ENCODE measurements around the gene ALDH1B1.

ALDH1B1 gene

GRCh38 chr9:38423973-38424843 is 31.7 kb downstream of the ALDH1B1 start, which contains the start of gene IGFBPL1:
IGFBPL1 (minus strand) TSS chr9:38424454; CDS start chr9:38424424, 30 bp downstream.
- no peaks in the 10 kb centered on the region for H3K27me3 ChIP-seq (ENCODE audit: insufficient read depth, low read length, poor library complexity)
- ATAC-seq (ENCODE audit: insufficient read depth, low read depth) (no peak), DNase-seq (no peak)
- no peaks in the 10 kb centered on the region for H3K9me3 ChIP-seq (ENCODE audit: insufficient read depth, low read length, severe bottlenecking)
- H3K4me2 ChIP-seq (ENCODE audit: insufficient read depth, low read length): no peak within 1 kb of the TSS
- H3K27ac ChIP-seq (ENCODE audit: low read length): no peak within 1 kb of the TSS
- H3K4me1 ChIP-seq (ENCODE audit: insufficient read depth, low read length): no peaks in the 10 kb centered on the region
- H3K4me3 ChIP-seq (ENCODE audit: low read depth in 1 of 2, low read length in 2 of 2): no peak within 1 kb of the TSS
- no peaks in the 10 kb centered on the region for H3K79me2 ChIP-seq (ENCODE audit: insufficient read depth, low read length)
- H3K36me3 ChIP-seq (ENCODE audit: insufficient read depth, low read length): no peaks in the 10 kb centered on the region
- H3K9ac ChIP-seq (ENCODE audit: low read depth, low read length): no peak within 1 kb of the TSS
- H4K20me1 ChIP-seq (ENCODE audit: insufficient read depth, low read length): no peaks in the 10 kb centered on the region
- H2AFZ ChIP-seq (ENCODE audit: low read depth, low read length): no peak within 1 kb of the TSS
- no peak for TF ChIP-seq CTCF (IDR thresholded peaks at IDR 0.05; ENCODE audit: borderline replicate concordance, extremely low read depth, low read length, poor library complexity, severe bottlenecking)
- no peak for TF ChIP-seq EZH2 (IDR thresholded peaks at IDR 0.05; ENCODE audit: borderline replicate concordance, low read depth, low read length, severe bottlenecking)

GRCh38 chr9:38424918-38425317 is 32.4 kb downstream of the ALDH1B1 start:
- H3K4me1 ChIP-seq (ENCODE audit: insufficient read depth, low read length): no peaks in the 10 kb centered on the region
- no peak overlapping the region for H3K27ac ChIP-seq (ENCODE audit: low read length)
- DNase-seq: no peak
- no peaks in the 10 kb centered on the region for H3K36me3 ChIP-seq (ENCODE audit: insufficient read depth, low read length)
- no peaks in the 10 kb centered on the region for H3K79me2 ChIP-seq (ENCODE audit: insufficient read depth, low read length)
- H3K9me3 ChIP-seq (ENCODE audit: insufficient read depth, low read length, severe bottlenecking): no peaks in the 10 kb centered on the region
- TF ChIP-seq CTCF (IDR thresholded peaks at IDR 0.05; ENCODE audit: borderline replicate concordance, extremely low read depth, low read length, poor library complexity, severe bottlenecking) (no peak), EZH2 (IDR thresholded peaks at IDR 0.05; ENCODE audit: borderline replicate concordance, low read depth, low read length, severe bottlenecking) (no peak)
- no peak overlapping the region for H3K4me3 ChIP-seq (ENCODE audit: low read depth in 1 of 2, low read length in 2 of 2)
- H3K27me3 ChIP-seq (ENCODE audit: insufficient read depth, low read length, poor library complexity): no peaks in the 10 kb centered on the region
- no peak for ATAC-seq (ENCODE audit: insufficient read depth, low read depth)
- H2AFZ ChIP-seq (ENCODE audit: low read depth, low read length): no peak overlapping the region
- H4K20me1 ChIP-seq (ENCODE audit: insufficient read depth, low read length): no peaks in the 10 kb centered on the region
- H3K4me2 ChIP-seq (ENCODE audit: insufficient read depth, low read length): no peak overlapping the region
- H3K9ac ChIP-seq (ENCODE audit: low read depth, low read length): no peak overlapping the region

- peaks cover 14% of the 10 kb centered on the region for H3K4me1 ChIP-seq (ENCODE audit: insufficient read depth, low read length)
- no peaks in the 10 kb centered on the region for H3K79me2 ChIP-seq (ENCODE audit: insufficient read depth, low read length)
- no peaks in the 10 kb centered on the region for H3K27me3 ChIP-seq (ENCODE audit: insufficient read depth, low read length, poor library complexity)
- ATAC-seq (ENCODE audit: insufficient read depth, low read depth): no peak
- H2AFZ ChIP-seq (ENCODE audit: low read depth, low read length): no peak overlapping the region
- no peak overlapping the region for H3K4me3 ChIP-seq (ENCODE audit: low read depth in 1 of 2, low read length in 2 of 2)
- no peaks in the 10 kb centered on the region for H4K20me1 ChIP-seq (ENCODE audit: insufficient read depth, low read length)
- no peak overlapping the region for H3K4me2 ChIP-seq (ENCODE audit: insufficient read depth, low read length)
- no peaks in the 10 kb centered on the region for H3K9me3 ChIP-seq (ENCODE audit: insufficient read depth, low read length, severe bottlenecking)
- TF ChIP-seq CTCF (IDR thresholded peaks at IDR 0.05; ENCODE audit: borderline replicate concordance, extremely low read depth, low read length, poor library complexity, severe bottlenecking): no peak
- TF ChIP-seq EZH2 (IDR thresholded peaks at IDR 0.05; ENCODE audit: borderline replicate concordance, low read depth, low read length, severe bottlenecking): no peak
- H3K27ac ChIP-seq (ENCODE audit: low read length): no peak overlapping the region
- no peaks in the 10 kb centered on the region for H3K36me3 ChIP-seq (ENCODE audit: insufficient read depth, low read length)
- no peak for DNase-seq
- H3K9ac ChIP-seq (ENCODE audit: low read depth, low read length): no peak overlapping the region
Measured at GRCh38 chr9:38428062-38428461, 35.6 kb downstream of the ALDH1B1 start.

Measured in DND-41 (cell line).